ENCODE results near the gene MTRF1.

Gene MTRF1

DNA sequence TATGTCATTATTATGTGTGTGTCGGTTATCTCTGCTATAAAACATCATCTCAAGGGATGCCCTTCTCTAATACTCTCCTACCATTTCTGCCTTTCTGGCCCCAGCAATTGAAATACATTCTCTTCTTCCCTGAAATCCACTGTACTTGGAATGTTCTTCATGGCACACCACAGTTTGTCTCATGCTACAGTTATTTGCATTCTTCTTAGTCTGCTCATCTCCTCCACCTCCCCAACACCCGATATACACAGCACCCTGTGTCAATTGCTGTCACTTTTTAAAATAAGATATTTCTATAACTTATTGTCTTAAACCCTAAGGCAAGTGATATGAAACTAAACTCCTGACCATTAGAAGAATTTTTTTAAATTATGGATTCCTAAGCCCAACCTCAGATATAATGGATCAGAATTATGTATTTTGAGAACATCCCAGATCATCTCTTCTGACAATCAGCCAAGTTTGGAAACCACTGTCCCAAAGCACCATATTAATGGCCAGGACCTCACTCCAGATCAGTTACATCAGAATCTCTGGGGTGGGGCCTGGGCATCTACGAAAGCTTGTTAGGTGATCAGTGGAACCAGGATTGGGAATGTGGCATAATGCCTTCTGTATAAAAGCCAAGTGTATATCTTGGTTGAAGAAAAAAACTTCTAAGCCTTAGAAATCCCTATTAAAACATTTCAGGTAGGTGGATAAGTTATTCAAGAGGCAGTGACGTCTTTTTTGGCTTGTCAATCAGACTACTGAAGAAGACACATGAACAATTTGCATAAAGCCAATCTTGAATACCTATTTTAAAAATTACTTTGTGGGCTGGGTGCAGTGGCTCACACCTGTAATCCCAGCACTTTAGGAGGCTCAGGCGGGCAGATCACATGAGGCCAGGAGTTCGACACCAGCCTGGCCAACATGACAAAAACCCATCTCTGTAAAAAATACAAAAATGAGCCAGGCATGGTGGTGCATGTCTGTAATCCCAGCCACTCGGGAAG lies 39.0 kb downstream of the MTRF1 start:
- no peak for DNase-seq (ENCODE audit: low read depth in 2 of 2)

DNA sequence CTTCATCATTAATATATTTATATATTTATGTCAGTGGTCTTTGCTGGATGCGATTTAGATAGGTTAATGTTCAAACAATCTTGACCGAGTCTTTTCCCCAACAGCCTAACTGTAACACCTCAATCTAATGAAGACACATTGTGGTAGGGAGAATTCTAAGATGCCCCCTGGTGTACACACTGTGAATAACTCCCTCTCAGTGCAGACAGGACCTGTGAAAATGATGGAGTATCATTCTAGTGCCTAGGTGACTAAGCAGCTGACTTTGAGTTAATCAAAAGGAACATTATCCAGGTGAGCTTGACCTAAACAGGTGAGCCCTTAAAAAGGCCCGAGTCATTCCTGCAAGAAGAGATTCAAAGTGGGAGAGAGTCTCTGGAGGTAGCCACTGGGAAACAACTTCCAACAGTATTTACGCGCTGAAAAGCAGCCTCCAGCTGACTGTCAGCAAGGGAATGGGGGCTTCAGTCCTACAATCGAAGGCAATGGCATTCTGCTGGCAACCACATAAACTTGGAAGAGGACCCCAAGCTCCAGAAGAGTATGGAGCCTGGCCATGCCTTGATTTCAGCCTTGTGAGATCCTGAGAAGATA lies 41.0 kb downstream of the MTRF1 start:
- peak; percentile 8 to 29 for DNase-seq (ENCODE audit: low read depth in 2 of 2)

DNA sequence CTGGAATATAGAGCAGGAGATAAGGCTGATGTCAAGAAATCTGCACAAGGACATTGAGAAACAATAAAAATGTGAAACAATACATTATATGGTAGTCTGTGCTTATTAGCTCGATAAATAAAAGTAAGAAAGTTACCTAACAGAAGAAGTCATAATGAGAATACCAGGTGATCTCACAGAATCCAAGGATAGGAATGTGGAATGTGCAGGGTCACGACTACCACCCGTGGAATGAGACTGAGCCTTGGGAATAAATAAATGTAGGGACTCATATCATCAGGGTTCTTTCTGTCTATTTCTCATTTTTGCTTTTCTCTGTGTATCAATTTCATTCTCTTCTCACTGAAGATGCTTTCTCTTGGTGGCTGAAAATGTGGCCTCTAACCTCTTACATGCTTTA lies 43.0 kb downstream of the MTRF1 start:
- no peak for DNase-seq (ENCODE audit: low read depth in 2 of 2)

DNA sequence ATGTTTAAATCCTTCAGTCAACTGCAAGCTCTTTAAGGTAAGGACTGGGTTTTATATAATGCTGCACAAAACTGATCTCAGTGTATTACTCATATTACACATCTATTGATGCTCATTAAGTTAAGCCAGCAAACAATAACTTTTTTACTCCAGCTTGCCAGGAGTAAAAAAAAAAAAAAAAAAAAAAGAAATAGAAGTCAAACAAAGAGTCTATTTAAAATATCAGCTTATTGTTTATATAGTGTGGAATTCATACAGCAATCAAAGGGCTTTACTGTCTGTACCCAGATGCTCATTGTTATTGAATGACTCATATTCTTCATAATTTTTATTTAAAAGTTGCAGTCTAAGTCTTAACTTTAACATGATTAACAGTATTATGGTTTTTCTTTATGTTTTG lies 47.2 kb downstream of the MTRF1 start:
- no peak for DNase-seq (ENCODE audit: low read depth in 2 of 2)

DNA sequence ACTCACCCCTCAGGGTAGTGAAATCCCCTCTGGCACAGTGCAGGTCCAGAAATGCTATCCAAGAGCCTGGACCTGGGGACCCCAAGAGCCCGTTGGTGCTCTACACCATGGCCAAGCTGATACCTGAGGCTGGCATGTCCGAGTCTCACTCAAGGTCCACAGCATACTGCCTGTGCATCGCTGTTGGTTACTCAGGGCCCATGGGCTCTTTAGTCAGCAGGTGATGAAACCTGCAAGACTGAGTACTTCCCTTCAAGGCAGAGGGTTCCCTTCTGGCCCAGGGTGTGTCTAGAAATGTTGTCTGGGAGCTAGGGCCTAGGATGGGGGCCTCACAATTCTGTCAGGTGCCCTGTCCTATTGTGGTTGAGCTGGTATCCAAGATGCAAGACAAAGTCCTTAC lies 49.5 kb downstream of the MTRF1 start:
- no peak for DNase-seq (ENCODE audit: low read depth in 2 of 2)

DNA sequence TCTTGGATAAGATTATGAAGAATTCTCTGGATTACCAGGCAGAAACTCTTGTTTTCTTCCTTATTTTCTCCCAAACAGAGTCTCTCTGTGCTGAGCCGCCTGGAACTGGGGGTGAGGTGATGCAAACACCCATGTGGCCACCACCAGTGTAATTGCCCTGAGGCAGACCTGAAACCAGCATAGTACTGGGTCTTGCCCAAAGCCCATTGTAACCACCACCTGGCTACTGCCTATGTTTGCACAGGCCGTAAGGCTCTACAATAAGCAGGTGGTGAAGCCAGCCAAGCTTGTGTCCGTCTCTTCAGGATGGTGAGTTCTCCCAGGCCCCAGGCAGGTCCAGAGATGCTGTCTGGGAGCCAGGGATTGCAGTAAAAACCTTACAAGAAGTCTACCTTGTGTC lies 50.1 kb downstream of the MTRF1 start:
- DNase-seq (ENCODE audit: low read depth in 2 of 2), result no peak

DNA sequence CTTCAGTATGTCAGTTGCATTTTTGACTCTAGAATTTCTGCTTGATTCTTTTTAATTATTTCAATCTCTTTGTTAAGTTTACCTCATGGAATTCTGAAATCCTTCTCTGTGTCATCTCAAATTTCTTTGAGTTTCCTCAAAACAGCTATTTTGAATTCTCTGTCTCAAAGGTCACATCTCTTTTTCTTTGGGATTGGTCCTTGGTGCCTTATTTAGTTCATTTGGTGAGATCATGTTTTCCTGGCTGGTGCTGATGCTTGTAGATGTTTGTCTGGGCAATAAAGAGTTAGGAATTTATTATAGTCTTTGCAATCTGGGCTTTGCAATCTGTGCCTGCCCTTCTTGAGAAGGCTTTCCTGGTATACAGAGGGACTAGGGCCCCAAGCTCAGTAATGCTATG lies 50.5 kb downstream of the MTRF1 start:
- no peak for DNase-seq (ENCODE audit: low read depth in 2 of 2)

DNA sequence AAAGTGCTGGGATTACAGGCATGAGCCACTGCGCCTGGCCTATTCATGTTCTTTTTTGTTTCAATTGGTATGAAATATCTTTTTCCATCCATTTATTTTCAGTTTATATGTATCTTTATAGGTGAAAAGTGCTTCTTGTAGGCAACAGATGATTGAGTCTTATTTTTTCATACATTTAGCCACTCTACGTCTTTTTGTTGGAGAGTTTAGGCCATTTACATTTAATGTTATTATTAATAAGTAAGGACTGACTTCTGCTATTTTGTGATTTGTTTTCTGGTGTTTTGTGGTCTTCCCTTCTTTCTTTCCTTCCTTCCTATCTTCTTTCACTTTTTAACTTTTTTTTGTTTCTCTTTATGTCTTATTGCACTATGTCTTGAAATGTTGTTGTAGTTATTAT lies 52.3 kb downstream of the MTRF1 start:
- no peak for DNase-seq (ENCODE audit: low read depth in 2 of 2)

DNA sequence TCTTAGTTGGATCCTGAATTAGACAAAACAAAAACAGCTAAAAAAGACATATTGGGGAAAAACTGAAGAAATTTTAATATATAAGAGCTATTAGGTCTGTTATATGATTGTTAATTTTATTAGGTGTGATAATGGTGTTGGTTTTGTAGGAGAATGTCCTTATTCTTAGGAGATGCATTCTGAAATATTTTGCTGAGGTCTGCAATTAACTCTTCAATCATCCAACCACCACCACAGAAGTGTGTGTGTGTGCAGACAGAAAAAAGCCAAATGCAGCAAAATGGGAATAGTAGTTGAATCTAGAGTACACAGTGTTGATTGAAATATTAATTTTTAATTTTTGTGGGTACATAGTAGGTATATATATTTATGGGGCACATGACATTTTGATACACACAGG lies 56.9 kb downstream of the MTRF1 start:
- no peak for DNase-seq (ENCODE audit: low read depth in 2 of 2)

DNA sequence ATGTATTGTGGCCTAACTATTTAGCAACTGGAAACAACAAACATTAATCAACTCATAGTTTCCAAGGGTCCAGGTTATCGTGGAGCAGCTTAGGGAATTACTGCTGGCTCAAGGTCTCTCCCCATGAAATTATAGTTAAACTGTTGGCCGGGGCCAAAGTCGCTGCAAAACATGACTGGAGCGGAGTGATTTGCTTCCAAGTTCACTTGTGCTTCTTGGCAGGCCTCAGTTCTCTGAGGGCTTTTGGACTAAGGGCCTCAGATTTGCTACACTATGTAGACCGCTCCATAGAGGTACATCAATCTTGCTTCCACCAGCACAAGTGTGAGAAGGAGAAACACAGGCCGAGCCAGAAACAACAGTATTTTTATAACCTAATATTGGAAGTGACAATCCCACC lies 59.6 kb downstream of the MTRF1 start:
- no peak for DNase-seq (ENCODE audit: low read depth in 2 of 2)

DNA sequence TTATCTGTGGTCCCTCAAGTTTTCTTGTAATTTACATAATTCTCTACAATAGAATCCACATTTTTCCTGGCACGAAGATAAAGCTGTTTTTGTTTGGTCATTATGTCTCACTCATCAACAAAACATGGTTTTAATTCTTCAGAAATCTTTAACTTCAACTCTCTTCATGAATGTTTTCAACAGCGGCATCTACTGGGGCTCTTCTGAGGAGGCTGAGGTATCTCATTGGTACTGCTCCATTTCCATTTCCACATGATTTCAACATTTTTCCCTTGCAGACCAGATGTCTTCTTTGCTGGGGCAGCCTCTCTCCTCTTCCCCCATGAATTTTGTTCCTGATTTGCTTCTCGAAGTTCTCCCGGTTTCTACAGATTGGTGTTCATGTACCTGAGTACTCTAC lies 63.2 kb downstream of the MTRF1 start:
- DNase-seq (ENCODE audit: low read depth in 2 of 2), result no peak

DNA sequence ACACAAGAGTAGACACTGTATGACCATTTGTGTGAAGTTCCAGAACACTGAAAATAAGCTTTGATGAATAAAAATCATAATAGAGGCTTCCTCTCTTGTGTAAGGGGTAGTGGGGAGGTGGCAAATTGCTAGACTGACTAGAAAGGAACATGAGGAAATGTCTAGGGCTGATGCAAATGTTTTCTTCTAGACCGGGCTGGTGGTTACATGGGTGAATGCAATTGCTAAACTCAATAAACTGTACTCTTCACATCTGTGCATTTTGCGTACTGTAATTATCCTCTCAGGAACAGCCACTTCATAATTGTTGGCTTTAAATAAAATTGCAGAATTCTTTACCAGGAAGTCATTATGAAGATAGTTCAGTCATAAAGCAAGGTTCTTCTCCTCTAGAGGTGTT lies 63.9 kb downstream of the MTRF1 start:
- DNase-seq (ENCODE audit: low read depth in 2 of 2), result no peak

DNA sequence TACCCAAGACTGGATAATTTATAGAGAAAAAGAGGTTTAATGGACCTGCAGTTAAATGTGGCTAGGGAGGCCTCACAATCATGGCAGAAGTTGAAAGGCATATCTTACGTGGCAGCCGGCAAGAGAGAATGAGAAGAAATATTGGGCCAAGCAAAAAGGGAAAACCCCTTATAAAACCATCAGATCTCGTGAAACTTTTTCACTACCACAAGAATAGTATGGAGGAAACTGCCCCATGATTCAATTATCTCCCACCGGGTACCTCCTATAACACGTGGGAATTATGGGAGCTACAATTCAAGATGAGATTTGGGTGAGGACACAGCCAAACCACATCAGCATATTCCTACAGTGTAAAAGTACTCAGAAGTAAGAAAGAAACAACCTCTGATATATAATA lies 64.3 kb downstream of the MTRF1 start:
- DNase-seq (ENCODE audit: low read depth in 2 of 2), result no peak

DNA sequence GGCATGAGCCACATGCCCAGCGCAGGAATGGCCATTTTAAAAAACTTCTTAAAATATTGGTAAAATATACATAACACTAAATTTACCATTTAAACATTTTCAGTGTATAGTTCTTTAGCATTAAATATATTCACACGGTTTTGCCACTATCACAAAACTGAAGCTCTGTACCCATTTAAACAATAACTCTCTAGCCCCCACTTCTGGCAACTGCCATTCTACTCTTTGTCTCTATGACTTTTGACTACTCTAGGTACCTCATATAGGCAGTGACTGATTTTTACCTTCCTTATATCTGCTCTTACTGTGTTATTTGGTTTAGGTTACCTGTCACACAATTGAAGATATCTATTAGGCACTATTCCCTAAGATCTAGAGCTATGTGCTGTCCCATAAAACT lies 66.8 kb downstream of the MTRF1 start:
- DNase-seq (ENCODE audit: low read depth in 2 of 2), result no peak

DNA sequence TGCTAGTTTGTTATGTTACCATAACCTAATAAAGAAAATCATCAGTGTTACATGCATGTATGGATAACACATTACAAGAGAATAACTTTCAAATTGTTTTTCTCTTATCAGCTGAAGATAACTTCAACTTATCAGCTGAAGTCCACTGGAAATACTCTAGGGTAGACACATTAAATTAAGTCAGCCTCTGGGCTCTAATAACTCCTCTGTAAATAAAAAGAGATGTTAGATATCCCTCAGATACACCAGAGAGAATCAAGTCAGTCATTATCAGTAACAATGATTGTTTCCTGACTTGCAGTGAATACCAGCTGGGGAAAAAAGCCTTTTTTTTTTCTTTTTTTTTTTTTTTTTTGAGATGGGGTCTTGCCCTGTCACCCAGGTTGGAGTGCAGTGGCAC lies 67.4 kb downstream of the MTRF1 start:
- no peak for DNase-seq (ENCODE audit: low read depth in 2 of 2)

DNA sequence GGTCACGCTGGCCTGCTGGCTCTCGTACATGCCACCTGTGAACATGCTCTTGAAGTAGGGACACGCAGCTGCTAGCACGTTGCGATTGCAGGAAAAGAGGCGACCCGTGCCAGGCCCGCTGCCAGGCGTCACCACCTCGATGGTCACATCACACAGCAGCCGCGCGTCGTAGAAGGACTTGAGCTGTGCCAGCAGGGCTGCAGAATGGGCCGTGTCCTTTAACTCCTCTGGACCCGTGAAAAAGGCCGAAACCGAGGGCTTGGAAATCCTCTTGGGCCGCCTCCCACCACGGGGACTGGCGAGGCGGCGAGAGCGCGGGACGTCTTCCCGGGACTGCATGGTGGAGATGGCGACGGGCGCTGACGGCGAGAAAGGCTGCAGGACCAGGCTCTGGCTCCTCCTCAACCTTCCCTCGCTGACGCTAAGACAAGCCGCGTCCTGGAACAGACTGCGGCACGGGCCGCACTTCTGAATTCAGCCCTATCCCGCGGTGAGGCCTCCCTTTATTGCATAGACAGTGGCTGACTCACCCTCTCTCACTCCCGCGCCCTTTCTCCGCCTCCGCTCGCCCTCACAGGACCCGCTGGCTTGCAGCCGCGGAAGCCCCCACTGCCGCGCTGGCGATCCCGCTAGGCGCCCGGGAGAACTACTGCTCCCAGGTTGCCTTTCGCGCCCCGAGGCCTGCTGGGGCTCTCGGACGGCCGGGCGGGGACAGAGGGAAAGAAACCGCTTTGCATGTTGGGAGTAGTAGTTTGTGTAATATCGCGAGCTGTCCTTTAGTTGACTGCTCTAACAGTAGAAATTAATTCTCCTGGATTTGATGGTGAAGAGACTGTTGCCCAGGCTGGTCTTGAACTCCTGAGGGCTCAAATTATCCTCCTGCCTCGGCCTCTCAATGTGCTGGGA lies 69.2 kb downstream of the MTRF1 start, which contains the start of gene KBTBD7:
Gene KBTBD7, minus strand, starts transcription at position 651 of the 906 bp plus-strand sequence. Its CDS starts 312 bp downstream, at position 339.
- peak; percentile 88 to 90 for DNase-seq (ENCODE audit: low read depth in 2 of 2)

DNA sequence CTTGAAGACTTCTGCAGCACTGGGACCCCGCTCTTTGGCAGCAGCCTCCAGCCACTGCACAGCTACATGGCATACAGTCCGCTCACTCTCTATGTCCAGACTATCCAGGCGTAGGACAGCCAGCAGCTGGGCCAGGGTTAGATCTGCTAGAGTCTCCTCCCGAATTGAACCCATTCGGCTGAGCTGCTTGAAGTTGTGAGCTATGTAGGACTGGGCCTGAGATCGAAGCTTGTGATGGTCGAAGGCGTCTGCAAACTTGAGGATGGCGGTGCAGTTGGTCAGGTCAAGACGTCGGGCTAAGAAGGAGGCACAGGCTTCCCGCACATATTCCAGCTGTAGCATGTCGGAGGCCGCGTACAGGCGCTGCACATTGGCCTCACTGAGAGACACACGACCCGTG lies 69.9 kb downstream of the MTRF1 start:
- DNase-seq (ENCODE audit: low read depth in 2 of 2), result no peak

DNA sequence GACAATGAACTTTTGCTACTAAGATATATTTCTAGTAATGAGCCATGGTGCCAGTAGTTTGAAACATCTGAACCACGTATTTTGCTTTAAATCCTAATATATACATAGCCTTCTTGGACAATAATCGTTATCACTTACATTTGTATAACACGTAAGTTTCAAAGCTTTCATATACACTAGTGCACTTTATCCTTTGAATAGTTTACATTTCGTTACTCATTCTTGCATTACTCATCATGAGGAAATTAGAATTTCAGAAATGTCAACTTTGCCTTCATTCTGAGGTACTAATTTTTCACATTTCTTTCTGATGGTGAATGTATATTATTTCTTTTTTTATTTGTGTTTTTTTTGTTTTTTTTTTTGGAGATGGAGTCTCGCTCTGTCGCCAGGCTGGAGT lies 74.8 kb downstream of the MTRF1 start:
- no peak for DNase-seq (ENCODE audit: low read depth in 2 of 2)

DNA sequence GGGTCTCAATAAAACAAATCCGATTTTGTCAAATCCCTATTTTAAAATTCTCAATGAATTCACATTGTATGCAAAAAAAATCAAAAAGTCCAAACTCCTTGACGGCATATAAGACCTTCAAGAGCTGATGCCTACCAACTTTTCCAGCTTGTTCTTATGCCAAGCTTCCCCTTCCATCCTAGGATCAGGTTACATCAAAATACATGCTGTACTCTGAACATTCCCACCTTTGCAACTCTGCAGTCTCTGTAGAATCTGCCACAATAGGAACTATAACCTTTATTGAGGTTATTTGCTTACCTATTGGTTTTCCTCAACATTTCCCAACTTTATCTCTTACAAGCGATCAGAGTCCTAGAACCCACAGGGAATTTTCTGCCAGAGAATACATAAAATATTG lies 76.9 kb downstream of the MTRF1 start:
- no peak for DNase-seq (ENCODE audit: low read depth in 2 of 2)

DNA sequence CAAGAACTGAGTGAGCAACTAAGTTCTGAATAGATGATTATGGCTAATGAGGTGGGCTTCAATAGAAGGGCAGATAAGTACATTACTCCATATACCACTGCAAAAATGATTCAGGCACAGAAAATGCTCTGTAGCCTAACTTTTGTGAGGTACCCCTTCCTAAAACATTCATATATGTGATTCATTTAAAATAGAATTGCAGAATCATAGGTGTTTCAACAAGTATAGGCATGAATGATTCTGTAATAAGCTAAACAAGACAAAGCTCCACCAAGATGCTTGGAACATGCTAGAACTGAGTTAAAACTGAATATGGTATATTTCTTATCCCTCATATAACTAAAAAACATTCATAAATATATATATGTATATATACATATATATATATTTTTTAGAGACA lies 81.1 kb downstream of the MTRF1 start:
- DNase-seq (ENCODE audit: low read depth in 2 of 2), result no peak

DNA sequence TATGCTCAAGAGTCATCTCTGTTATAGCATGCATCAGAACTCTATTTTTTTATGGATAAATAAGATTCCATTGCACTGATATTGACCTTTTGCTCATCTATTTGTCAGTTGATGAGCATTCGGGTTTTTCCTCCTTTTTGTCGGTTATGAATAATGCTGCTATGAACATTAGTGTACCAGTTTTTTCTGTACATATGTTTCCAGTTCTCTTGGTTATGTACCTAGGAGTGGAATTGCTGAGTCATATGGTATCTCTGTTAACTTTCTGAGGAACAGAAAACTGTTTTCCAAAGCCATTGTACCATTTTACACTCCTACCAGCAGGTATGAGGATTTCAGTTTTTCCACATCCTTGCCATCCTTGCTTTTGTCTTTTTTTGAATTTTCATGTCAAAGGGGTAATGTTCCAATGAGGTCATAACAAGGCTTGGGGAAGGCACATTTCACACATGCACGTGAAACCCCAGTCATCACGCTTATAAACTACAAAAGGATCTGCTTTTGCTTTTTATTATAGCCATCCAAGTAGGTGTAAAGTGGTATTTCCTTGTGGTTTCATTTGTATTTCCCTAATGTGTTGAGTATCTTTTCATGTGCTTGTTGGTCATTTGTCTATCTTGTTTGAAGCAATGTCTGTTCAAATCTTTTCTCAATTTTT lies 83.7 kb downstream of the MTRF1 start:
- DNase-seq (ENCODE audit: low read depth in 2 of 2), result no peak

DNA sequence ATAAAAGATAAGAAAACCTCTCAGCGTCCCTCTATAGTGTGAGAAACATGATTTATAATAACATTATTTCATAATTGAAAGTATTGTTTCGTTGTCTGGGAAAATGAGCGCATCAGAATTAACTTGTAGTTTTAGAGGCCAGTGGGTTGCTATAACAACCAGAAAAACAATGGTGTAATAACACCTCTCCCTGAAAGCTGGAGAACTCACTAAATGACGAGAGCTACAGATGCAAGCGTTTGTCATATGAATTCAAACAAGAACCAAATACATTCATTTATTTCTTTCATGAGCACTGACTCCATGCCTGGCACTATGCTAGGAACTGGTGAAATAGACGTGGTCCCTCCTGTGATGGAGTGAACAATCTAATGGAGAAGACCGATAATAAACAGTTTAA lies 85.3 kb downstream of the MTRF1 start:
- DNase-seq (ENCODE audit: low read depth in 2 of 2), result no peak
